HK-2 (cell line): ENCODE measurements around the gene FLYWCH1.

Experiments used
- DNase-seq: peaks from one replicate; pipeline ENCODE4 v3.0.0-alpha.2; 2018; ENCODE audit not compliant: unreplicated experiment

The FLYWCH1 gene

GRCh38 chr16:2969545-2970521 is 58.1 kb downstream of the FLYWCH1 start:
- DNase-seq: peak; percentile 75

GRCh38 chr16:2970563-2970962 is 58.8 kb downstream of the FLYWCH1 start:
- DNase-seq: no peak

- DNase-seq: no peak
Measured at GRCh38 chr16:2971134-2971984, 59.6 kb downstream of the FLYWCH1 start.

- no peak for DNase-seq
Measured at GRCh38 chr16:2971985-2972784, 60.5 kb downstream of the FLYWCH1 start.

- no peak for DNase-seq
Measured at GRCh38 chr16:2973093-2973492, 61.4 kb downstream of the FLYWCH1 start.

- DNase-seq: no peak
Measured at GRCh38 chr16:2973605-2974318, 62.0 kb downstream of the FLYWCH1 start.

GRCh38 chr16:2974319-2975056 is 62.8 kb downstream of the FLYWCH1 start:
- DNase-seq: no peak

- DNase-seq: no peak
Measured at GRCh38 chr16:2975161-2975795, 63.5 kb downstream of the FLYWCH1 start.

- no peak for DNase-seq
Measured at GRCh38 chr16:2976201-2976600, 64.5 kb downstream of the FLYWCH1 start.

- no peak for DNase-seq
Measured at GRCh38 chr16:2976673-2977072, 64.9 kb downstream of the FLYWCH1 start.

- DNase-seq: no peak
Measured at GRCh38 chr16:2977440-2977839, 65.7 kb downstream of the FLYWCH1 start.

GRCh38 chr16:2979669-2980226 is 68.0 kb downstream of the FLYWCH1 start:
- DNase-seq: peak; percentile 38

- peak; percentile 86 for DNase-seq
Measured at GRCh38 chr16:2980227-2981176, 68.8 kb downstream of the FLYWCH1 start, which contains the start of gene PKMYT1. PKMYT1 (minus strand) TSS chr16:2980446; CDS start chr16:2979657, 789 bp downstream.

GRCh38 chr16:2981177-2981898 is 69.6 kb downstream of the FLYWCH1 start:
- DNase-seq: no peak

- no peak for DNase-seq
Measured at GRCh38 chr16:2981899-2982250, 70.1 kb downstream of the FLYWCH1 start.

- DNase-seq: no peak
Measured at GRCh38 chr16:2982402-2982801, 70.7 kb downstream of the FLYWCH1 start.

GRCh38 chr16:2983706-2984136 is 72.0 kb downstream of the FLYWCH1 start:
- peak; percentile 88 for DNase-seq

- DNase-seq: no peak
Measured at GRCh38 chr16:2985462-2985861, 73.7 kb downstream of the FLYWCH1 start.
